ENCODE measurements around the gene ZBTB20. TPM values are rescaled to one million over a fixed set of nuclear protein-coding genes. Genes with fewer than 3 reads are reported as not detected.
A peak's percentile ranks its signal among the peaks of the same experiment; 100 is the strongest.

The ZBTB20 gene
- total RNA-seq, 1 experiment from 2014 or later, result 4.8 TPM

DNA sequence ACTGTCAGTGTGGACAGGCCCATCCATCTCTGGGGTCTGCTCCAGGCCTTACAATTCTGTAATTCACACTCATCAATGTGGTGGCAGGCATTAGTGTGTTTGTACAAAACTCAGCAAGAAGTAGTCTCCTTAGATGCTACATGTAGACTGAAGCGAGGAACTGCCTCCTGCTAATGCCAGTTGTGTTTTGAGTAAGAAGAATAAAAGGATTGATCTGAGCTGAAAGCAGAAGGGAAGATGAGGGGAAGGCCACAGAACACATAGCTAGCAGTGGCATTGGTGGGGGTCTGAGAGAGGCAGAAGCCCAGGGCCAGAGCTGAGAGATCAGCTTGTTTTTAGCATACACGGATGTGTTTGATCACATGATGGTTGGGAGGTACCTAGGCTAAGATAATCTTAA is 709.2 kb downstream of the ZBTB20 start:
- DNase-seq (ENCODE audit: extremely low read depth, low read depth), result no peak

DNA sequence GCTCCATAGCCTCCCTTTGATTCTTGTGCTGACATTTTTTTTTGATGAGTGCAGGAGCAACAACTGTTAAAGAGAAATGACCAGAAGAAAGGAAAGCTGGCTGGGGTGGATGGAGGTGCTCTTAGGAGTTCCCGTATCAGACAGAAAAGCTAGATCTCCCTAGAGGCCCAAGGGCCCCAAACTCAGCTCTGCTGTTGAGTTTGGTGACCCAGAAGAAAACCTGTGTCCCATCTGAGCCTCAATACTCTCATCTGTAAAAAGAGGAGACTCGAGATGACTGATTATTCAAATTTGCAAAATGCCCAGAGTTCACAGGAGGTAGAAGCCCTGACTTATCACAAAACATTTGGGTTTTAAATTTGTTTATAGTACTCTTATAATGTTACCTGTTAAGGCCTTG is 710.9 kb downstream of the ZBTB20 start:
- DNase-seq (ENCODE audit: extremely low read depth, low read depth), result no peak

DNA sequence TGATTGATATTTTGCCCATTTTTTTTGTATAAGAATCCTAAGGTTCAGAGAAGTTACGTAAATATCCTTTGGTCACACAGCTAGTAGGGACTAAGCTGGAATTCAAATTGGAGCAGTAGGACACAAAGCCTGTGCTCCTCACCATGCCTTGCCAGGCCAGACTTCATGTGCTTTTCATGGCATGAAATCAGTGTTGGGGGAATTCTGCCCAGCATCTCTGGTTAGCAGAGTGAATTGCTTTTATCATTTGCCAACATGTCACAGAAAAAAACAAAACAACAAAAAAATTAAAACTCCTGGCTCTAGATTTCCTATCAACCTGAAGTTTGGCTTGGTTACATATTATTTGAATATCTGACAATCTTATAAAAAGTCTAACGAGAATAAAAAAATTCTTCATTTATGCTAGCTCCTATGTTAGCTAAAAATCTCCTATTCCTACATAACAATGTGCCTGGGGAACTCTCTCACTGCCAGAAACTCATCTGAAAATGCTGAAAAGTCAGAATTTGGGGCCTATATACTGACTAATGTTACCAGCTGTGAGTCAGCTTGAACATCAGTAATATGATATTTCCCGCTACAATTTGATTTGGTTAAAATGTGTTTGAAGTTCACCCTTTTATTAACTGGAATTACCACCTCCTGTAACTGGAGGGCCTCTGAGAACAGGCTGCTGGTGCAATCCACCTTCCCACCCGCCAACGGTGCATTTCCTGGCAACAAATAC is 711.5 kb downstream of the ZBTB20 start:
- DNase-seq (ENCODE audit: extremely low read depth, low read depth), result no peak

DNA sequence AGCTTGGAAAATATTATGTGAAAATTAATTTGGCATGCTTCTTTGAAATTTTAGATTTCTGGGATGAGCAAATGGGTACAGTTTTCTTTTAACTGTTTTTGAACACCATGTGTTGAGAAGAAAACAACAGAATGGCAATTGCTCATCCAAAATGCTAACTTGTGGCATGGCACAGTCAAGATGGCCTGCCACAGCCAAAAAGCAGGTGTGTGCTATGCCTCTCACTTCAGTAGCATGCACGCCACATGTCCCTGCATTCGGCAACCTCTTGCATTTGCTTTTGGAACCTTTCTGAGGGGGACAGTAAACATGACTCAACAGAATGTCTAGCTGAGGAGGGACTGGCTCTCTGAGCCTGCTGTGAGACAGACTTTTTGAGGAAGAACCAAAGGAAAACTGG is 714.8 kb downstream of the ZBTB20 start:
- no peak for DNase-seq (ENCODE audit: extremely low read depth, low read depth)

DNA sequence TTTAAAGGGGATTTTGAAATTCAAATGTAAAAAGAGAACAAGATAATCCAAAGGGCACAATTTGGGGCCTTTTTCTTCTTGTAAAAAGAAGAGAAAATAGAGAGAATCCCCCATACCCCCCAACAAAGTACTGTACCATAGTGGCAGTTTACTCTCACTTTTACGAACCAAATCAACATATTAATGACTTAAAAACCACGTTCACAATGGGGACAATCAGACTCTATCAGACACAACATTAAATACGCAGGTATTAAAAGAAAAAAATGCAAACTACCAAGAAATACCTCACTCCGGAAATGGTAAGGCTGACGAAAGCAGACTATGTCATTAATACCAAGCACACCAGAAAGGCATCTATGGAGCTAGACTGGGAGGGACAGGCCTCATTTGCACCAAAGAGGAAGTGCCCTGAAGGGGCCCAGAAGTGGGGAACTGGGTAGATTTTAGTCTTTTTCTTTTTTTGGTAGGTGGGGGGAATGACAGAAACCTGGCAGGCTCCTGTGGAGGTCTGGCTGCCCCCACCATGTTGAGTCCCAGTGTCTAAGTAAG is 719.0 kb downstream of the ZBTB20 start:
- DNase-seq (ENCODE audit: extremely low read depth, low read depth), result no peak

DNA sequence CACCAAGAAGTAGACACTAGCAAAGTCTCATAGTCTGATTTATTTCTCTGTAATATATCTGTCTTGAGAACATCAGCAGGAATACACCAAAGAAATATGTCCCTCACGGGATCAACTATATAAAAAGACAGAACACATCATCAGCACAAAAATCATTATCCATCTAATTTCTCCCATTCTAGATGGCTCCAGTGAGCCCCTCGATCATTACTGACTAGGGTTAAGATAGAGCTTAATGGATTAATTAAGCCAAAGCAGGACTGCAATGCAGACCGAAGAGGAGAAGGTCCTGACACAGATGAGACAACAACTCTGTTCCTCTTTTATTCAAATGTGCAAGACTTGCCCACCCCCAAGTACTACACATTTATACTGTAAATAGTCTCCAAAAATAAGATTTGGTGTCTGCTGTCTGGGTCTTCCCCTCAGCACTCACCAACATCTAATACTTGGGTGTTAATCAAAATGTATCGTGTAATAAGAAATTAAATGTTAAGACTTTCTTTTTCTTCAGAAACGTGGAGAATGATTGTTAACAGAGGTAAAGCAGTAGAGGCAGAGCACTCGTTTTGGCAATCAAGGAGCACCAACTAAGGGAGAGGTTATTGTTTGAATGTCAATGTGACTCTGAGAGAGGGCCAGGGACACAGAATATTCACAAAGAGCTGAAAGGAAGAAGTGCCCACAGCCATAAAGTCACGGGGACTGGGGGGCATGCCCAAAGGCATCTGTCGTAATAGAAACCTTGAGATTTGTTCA is 719.6 kb downstream of the ZBTB20 start:
- no peak for DNase-seq (ENCODE audit: extremely low read depth, low read depth)

DNA sequence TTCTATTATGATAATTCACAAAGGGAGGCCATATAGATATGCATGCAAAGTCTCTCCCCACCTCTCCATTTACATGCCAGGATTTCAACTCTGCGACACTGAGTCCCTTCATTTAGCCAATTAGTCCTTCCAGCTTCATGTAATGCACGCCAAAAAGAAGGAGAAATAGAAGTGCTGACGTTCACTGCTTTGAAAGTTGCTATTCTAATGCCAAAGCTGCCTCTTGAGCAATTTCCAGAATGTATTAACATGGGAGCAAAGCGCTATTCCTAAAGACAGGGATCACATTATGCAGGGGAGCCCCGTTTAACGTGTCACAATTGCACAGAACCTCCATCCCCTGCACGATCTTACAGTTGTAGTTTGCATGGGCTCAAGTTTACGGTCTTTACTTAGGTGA is 722.8 kb downstream of the ZBTB20 start:
- DNase-seq (ENCODE audit: extremely low read depth, low read depth), result no peak

DNA sequence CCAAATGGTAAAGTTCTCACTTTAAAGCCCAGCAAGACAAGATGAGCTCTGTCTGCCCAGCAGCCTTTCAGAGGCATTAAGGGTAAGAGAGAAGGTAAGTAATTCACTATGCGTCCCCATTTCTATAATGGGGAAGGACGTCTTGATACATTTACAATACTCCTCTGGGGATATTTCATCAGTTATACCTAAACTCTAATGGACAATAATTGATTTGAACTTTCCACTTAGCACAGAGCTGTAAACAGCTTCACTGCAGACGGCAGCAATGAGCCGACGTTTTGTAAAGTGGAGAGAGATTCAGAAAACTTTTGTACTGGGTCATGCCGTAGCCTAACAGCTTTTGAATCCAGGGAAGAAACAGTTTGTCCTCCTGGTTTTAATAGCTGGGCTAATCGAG is 725.9 kb downstream of the ZBTB20 start:
- no peak for DNase-seq (ENCODE audit: extremely low read depth, low read depth)

DNA sequence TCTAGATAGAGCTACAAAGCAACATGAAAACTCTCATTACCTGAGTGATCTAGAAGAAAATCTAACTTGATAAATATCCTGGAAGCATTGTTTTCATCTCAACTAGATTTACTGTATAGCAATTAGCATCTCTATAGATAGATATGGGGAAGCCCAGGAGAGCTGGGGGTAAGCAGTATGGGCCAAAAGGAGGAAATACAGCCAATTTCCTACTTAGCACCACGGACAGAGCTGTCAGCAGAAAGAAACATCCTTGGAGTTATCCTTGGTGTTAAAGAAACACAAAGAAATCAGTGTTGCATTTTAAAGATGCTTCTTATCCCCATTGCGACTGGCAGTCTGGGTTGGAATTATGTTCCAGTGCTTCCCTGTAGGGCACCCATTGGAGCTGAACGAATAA is 727.0 kb downstream of the ZBTB20 start:
- no peak for DNase-seq (ENCODE audit: extremely low read depth, low read depth)

DNA sequence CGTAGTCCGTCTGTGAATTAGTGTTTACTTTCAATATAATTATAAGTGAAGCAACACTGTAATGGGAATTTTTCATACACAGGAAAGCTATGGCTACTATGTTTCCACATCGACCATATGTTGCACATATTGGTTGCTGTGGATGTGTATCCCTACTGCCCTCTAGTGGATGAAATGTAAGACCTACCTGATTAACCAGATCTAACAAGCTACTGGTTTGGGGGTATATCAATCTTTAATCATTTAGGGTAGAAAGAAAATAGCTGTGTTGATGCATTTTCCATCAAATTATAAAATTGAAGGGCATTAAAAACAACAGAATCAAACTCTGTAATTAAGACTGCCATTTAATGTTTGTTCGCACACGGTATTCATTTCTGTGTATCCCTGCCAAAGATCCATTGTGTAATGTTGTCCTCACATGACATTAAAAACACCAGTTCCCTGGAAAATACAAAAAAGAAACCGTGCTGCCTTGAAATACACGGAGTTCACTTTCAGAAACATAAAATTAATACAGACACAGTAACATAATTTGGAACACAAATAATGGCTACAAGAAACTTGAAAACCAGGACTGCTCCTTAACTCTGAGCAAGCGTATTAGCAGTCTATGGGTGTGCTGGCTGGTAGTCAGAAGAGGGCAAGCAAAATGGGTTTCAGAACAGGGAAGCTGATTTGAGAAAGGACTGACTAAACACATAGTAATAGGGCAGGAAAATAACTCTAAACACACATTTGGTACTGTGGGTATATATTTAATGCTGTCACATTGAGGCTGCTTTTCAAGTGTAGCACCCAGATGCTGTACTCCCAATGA is 728.2 kb downstream of the ZBTB20 start:
- peak; percentile 50 for DNase-seq (ENCODE audit: extremely low read depth, low read depth)

DNA sequence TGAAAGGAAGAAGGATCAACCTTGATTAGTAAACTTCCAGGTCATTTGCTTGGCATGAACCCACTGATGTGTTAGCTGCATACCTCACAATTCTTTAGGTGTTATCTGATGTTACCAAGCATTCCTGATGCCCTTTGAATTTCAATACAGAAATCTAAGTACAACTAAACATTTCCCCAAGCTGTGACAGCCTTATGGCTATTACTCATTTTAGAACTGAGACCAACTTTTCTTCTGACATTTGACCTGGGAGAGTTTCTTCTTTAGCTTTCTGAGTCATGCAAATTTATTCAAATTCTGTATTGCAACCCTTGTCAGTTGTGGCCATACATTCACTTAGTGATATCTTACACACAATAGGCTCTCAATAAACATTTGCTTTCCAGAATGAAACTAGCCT is 729.0 kb downstream of the ZBTB20 start:
- no peak for DNase-seq (ENCODE audit: extremely low read depth, low read depth)

DNA sequence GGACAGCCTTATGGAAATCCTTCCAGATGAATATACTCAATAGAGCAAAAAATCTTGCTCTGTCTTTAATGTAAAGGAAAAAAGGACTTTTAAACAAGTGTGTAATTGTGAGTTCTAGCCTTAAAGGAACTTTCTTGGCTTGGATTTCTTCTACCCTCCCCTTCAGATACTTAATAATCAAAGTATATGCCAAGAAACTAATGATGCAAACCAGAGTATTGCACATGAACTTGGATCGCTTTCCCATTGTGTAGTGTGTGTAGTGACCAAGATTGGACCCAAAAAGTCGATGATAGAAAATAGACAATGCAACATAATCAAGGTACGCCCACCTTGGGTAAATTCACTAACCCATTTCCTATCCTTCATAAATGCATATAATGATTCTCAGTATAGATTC is 729.4 kb downstream of the ZBTB20 start:
- no peak for DNase-seq (ENCODE audit: extremely low read depth, low read depth)

DNA sequence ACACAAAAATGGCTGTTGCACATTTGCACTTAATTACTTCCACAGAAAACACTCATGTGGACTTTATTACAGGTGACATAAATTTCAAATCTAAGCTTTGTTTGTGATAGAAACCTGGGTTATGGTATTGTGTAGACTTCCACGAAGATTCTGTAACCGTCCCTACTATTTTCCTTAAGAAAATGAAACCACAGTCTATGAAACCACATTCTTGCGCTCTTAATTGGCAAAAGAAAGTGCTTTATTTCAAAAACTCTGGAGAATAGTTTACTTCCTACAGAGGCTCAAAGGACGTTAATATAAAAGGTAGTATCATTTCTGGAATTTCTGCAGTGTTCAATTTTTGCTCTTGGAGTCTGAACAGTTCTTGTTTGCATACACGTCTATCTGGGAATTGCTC is 729.8 kb downstream of the ZBTB20 start:
- DNase-seq (ENCODE audit: extremely low read depth, low read depth), result no peak

DNA sequence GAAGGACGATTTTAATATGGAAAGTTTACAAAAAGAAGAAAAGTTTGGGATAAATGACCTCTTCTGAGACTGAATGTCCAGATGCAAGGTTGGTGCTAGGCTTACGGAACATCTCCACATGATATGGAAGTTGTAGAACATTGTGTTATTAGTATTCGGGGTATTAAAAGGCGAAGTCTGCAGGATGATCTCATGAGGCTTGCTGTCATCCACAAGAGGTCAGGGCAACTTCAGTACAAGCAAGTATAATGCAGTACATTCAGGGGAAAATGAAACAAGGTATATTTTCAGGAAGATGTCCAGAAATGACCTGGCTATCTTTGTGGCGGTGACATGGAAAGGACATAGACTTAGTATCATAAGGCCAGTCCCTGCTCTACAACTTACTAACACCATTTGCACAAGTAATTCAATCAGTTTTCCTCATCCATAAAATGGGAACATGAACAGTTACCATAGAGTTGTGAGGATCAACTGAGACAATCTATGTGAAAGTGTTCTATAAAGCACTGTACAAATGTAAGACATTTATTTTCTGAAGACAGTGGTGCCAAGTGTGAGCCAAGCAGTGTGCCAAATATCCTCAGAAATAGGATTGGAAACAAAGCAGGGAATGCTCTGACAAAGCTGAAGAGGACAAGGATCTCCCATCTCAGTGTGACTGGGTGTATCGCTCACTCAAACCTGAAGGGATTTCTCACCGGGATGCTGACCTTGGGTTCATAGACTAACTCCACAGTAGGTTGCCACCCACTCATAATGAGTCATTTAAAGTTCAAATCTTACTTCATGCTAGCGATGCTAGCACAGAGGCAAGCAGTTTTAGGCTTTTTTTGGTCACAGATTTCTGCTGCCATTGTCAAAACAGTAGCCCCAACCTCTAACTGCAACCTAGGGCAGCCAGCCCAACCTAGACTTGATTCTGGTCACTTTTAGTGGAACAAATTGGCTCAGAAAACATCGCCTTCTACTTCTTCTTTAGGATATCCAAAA is 735.0 kb downstream of the ZBTB20 start:
- peak; percentile 6 for DNase-seq (ENCODE audit: extremely low read depth, low read depth)

DNA sequence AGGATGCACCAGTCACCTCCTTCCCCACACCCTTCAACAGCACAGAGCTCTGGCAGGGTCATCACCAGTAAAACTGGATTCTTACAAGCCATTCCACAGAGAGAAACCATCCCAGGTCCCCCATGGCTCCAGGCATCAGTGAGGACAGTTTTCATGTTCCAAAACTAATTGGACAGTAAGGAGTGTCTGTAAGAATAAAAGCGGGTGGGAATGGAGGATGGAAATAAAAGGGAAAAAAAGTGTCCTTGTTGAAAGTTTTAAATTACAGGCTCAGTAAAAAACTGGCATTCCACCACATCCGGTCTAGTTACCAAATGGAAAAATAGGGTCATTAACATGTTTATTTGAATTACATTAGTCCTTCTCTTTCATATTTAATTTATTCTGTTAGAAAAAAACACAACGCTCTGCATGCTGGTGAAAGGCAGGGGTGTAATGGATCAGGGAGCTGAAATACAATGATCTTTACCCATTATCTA is 735.9 kb downstream of the ZBTB20 start:
- no peak for DNase-seq (ENCODE audit: extremely low read depth, low read depth)

DNA sequence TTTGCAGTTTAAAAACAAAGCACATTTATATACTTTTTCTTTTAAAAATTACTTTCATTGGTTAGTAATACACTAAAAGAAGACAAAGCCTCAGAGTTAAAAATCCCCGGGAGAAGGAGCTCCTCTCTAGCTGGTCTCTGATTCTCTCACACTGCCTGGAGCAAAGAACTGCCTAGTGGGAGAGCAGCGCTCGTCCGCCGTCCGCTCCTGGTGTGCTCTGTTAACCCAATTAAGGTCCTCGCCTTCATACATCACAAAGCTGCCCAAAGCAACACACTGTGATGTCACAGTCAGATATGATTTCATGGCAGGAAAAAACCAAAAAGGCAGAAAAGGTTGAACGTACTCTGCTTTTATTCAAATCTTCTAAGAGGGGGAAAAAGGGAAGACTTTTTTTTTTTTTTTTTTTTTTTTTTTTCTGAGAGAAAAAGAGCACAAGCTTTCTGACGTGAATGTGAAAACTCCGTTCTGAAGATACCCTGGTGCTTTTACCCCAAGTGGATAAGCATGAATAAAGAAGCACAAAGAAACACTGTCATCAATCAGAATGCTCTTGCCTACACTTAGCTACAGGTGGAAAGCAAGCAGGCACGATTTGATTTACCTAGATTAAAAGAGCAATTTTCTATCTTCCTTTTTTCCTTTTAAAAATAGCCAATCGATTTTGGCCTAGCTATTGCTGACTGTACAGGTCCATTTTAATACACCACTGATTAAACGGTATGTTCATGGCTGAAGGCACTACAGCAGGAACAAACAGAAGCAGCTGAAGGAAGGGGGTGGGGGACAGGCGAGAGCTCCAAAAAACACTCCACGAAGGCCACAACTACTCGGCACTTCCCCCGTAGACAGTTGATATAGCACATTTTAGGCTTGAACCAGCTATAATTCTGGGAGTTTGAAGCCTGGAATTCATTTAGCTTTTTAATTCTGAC is 738.1 kb downstream of the ZBTB20 start:
- no peak for DNase-seq (ENCODE audit: extremely low read depth, low read depth)

DNA sequence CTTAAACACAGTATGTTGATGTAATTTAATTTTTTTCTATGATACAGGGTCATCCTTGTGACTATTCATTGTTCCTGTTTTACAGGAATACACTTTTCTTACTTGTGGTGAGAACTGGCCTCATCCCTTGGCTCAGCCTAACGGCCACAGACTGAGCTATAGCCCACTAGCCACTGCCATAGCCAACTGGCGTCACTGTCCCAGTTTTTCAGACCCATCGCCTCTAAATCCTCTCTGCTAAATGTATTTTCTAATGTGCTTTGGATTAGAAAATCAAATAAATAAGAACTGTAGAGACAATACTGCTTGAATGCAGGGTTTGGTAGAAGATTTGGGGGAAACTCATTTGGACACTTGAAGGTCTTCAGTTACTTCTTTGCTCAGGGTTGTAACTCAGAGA is 740.2 kb downstream of the ZBTB20 start:
- no peak for DNase-seq (ENCODE audit: extremely low read depth, low read depth)

DNA sequence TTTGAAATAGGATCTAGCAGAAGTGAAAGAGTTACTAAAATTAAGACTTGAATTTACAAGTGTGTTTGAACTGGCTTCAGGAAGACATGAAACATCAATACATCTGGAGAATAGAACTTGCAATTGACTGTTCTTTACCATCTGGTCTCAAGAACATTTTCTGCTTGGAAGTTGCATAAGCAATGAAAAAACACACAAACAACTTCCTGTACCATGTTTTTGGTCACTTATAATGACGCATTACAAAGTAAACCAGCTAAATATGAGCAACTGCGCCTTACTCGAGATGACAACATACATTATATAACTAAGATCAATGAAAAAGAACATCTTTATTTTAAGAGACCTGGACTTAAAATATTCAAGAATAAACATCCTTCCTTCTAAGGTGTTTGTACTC is 740.8 kb downstream of the ZBTB20 start:
- no peak for DNase-seq (ENCODE audit: extremely low read depth, low read depth)

All from NCI-H460 (cell line).